NOMO-1 treated with DMSO at 0.1 percent for 48 hours (cell line): ENCODE data around the gene ABCB6.

Experiments used
- DNase-seq: peaks from one replicate; lab custom pipeline; 2025; ENCODE audit not compliant: unreplicated experiment; lab: John Stamatoyannopoulos, UW

Gene ABCB6

DNA sequence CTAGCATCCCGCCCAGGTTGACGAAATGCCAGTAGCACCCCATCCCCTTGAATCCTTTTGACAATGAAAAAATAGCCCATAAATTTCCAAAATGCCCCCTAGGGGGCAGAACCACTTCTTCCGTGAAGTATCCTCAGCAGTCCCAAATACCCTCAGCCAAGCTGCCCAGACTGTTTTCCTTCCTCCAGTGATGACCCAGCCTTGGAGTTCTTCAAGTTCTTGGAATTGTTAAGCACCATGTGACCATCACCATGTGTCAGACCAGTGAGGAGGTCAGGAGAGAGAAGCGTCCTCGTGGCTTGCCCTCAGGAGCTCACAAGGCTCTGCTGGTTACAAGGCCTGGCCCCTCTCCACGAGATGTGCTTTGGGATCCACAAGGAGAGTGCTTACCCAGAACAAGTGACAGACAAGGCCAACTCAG, 47.5 kb downstream of the ABCB6 start:
- DNase-seq = no peak

- DNase-seq = no peak
Measured at GRCh38 chr2:219169930-219170654, 48.7 kb downstream of the ABCB6 start, which contains the start of gene SLC23A3. Gene SLC23A3 (minus strand): TSS chr2:219170029. CDS start chr2:219169984, 45 bp downstream.

DNA sequence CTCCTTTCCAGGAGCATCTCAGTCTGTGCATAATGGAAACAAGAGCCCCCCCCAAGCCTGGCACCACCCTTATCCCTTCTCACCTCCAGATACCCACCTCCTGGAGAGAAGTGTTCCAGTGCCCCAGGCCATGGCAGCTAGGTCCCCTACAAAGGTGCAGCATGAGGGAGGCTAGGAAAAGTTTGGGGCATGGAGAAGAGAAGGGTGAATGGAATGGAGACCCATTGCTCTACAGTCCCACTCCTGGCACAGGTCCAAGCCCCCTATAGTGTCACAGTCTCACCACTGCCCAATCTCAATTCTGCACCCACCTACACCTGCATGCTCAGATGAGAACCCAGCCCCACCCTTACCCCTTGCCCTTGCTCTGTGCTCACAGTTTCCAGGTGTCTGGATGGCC, 49.8 kb downstream of the ABCB6 start:
- DNase-seq = no peak

- DNase-seq = no peak
Measured at GRCh38 chr2:219168526-219168925, 50.2 kb downstream of the ABCB6 start.

- DNase-seq = no peak
Measured at GRCh38 chr2:219167997-219168396, 50.8 kb downstream of the ABCB6 start.

DNA sequence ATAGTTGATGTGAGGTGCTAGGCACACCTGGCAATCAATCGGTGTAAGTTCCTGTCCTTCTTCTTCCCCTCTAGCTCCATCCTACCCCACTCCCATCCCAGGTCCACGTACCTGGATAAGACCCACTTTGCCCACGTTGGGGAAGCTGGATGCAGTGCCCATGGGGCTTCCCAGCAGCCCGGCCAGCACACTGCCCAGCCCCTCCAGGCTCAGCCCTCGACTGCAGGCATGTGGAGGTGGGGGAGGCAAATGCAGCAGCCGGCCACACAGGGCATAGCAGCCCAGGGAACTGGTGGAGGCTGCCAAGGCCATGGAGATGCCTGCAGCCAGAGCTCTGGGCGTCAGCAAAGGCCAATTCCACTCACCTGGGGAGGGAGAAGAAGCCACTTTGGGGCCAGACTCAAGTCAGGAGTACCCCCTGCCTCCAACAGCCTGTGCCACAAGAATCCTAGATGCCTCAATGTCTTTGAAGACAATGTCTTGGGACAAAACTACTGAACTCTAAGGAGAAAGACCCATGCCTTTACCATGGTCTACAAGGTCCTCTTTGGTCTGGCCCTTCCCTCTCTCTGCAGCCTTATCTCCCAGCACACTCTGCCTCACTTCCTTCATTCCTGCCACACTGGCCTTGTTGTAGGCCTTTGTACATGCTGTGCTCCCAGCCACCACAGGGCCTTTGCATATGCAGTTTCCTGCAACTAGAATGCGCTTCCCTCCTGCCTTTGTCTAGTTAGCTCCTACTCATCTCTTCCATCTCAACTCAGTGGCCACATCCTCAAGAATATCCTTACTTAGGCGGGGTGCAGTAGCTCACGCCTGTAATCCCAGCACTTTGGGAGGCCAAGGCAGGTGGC, 53.5 kb downstream of the ABCB6 start:
- no peak for DNase-seq

GRCh38 chr2:219163156-219163555, 55.6 kb downstream of the ABCB6 start:
- DNase-seq = no peak

GRCh38 chr2:219161097-219161496, 57.7 kb downstream of the ABCB6 start:
- DNase-seq = no peak

- DNase-seq = peak; percentile 82
Measured at GRCh38 chr2:219160186-219161017, 58.4 kb downstream of the ABCB6 start, which contains the start of gene NHEJ1. Gene NHEJ1 (minus strand): TSS chr2:219160815. CDS start chr2:219158362, 2,453 bp downstream.
